Kidney epithelial cell (primary cell): ENCODE measurements around the gene DNER. TPM values are rescaled to one million over a fixed set of nuclear protein-coding genes. Genes with fewer than 3 reads are reported as not detected.

Source experiments
- DNase-seq: peaks from one replicate; pipeline ENCODE4 v3.0.0-alpha.2; 2010; ENCODE audit warnings: low read depth
- H3K27me3 ChIP-seq: 2 replicates; pipeline ENCODE4 v1.6.0; 2011; ENCODE audit warnings: low read length; ENCODE audit not compliant: control insufficient read depth, insufficient read depth
- H3K36me3 ChIP-seq: 2 replicates; pipeline ENCODE4 v1.5.1; 2011; ENCODE audit warnings: low read length; ENCODE audit not compliant: control insufficient read depth, insufficient read depth
- H3K4me3 ChIP-seq: 2 replicates; pipeline ENCODE4 v1.5.1; 2011; ENCODE audit warnings: low read depth, mild to moderate bottlenecking, control low read depth, low read length
- CTCF ChIP-seq: IDR thresholded peaks from 2 replicates; pipeline ENCODE4 v1.5.1; 2011; ENCODE audit warnings: mild to moderate bottlenecking, moderate library complexity, low read length, control low read depth, inconsistent platforms; ENCODE audit not compliant: insufficient read depth, poor library complexity, severe bottlenecking
- total RNA-seq: library from RNA; depleted of rRNA; stranded (reverse); fragments of >200 nt; gene quantifications from 2 replicates; pipeline ENCODE4 v1.2.3, GENCODE V29; 2015

Gene DNER
- total RNA-seq, 1 donor from 2014 or later: 5.5 TPM

GRCh38 chr2:229425598-229425997, 288.8 kb downstream of the DNER start:
- TF ChIP-seq CTCF: no peak
- DNase-seq: no peak

DNA sequence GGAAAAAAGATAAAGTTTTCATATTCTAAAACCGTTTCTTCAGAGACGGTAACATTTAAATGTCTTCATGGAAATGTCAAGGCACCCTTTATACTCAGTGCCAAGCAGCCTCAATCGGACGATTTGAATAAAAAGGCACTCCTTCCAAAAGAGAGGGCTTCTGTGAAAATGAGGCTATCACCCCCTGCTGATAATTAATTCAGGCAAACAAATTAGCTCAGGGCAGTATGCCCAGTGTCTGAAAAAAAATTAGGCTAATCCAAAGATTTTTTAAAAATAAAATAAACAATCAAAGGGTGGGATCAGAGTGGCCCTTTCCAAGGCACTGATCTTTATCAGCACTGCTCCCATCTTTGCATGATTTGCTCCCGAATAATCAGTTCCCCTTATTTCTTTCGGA, 292.3 kb downstream of the DNER start:
- no peaks in the 10 kb centered on the region for H3K36me3 ChIP-seq
- no peak for DNase-seq
- no peak for TF ChIP-seq CTCF

More at GRCh38 chr2:229425598-229425997, 288.8 kb downstream of the DNER start:
- Histone ChIP-seq H3K4me3 (no peak overlapping the region), H3K36me3 (no peaks in the 10 kb centered on the region), H3K27me3 (no peaks in the 10 kb centered on the region)

GRCh38 chr2:229419158-229419557, 295.2 kb downstream of the DNER start:
- no peaks in the 10 kb centered on the region for H3K36me3 ChIP-seq
- TF ChIP-seq CTCF: no peak
- no peaks in the 10 kb centered on the region for H3K27me3 ChIP-seq
- no peak overlapping the region for H3K4me3 ChIP-seq
- DNase-seq: no peak

More for the DNA sequence above, 292.3 kb downstream of the DNER start:
- Histone ChIP-seq H3K27me3 (no peaks in the 10 kb centered on the region), H3K4me3 (no peak overlapping the region)

DNA sequence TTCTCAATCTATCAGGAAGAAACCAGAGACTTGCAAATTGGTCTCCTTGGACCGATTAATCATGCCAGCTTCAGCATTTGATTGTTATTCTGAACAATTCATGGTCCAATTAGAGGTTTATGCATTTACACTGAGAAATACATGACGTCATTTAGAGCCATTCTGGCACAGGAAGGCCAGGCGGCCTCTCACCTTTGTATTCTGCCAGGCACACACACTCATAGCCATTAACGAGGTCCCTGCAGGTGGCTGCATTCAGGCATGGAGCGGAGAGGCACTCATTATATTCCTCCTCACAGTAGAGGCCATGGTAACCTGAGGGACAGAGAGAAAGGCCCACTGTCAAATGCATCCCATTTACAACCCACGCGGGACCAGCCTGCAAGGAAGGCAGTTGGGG, 296.4 kb downstream of the DNER start:
- H3K27me3 ChIP-seq: no peaks in the 10 kb centered on the region
- no peaks in the 10 kb centered on the region for H3K36me3 ChIP-seq
- H3K4me3 ChIP-seq: no peak overlapping the region
- TF ChIP-seq CTCF: no peak
- no peak for DNase-seq

- H3K27me3 ChIP-seq: no peaks in the 10 kb centered on the region
- H3K36me3 ChIP-seq: no peaks in the 10 kb centered on the region
- no peak overlapping the region for H3K4me3 ChIP-seq
- DNase-seq: no peak
- TF ChIP-seq CTCF: no peak
These were observed 297.2 kb downstream of the DNER start for GRCh38 chr2:229417176-229417575.

DNA sequence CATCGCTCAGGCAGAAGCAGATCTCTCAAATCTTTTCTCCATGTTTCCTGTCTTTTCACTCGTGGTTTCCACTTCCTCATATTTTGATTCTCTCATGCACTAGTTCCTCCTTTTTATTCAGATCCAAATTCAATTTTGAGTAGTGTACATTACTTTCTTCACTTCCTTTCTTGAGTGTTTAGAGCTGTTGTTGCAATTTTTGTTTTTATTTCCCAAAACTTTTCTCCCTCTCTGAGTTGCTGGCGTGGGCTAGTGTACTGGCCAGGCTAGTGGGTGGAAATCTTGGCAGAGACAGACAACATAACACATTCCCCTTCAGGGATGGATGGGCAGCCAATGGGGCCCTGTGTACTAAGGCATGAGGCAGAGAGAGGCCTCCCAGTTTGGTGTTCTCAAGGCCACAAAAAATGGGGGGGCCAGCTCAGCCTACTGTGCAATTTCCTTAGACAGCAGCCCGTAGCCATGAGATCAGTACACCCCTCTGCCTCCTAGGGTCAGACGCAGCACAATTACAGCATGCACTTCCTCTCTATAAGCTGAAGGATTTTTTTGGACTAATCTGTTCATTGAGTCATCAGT, 298.1 kb downstream of the DNER start:
- H3K27me3 ChIP-seq: no peaks in the 10 kb centered on the region
- no peaks in the 10 kb centered on the region for H3K36me3 ChIP-seq
- DNase-seq: peak; percentile 19
- no peak for TF ChIP-seq CTCF
- H3K4me3 ChIP-seq: no peak overlapping the region
